Measurements from ENCODE around the gene MOB2.

MOB2 gene

GRCh38 chr11:1442807-1443366, 43.7 kb downstream of the MOB2 start:
- Histone ChIP-seq H3K27ac (no peak overlapping the region), H3K27me3 (replicated peaks) (no peaks in the 10 kb centered on the region), H3K4me3 (ENCODE audit: low read depth, low read length) (no peak overlapping the region), H3K36me3 (replicated peaks) (no peaks in the 10 kb centered on the region)
- no peak for TF ChIP-seq CTCF (IDR thresholded peaks at IDR 0.05; ENCODE audit: low read depth, low read length, missing control alignments)
- DNase-seq, result no peak
- in situ Hi-C loops (cut with HindIII; ENCODE audit: low pct_ligation_motif_present, low sequenced_read_pairs), result no loop called here

GRCh38 chr11:1442163-1442562, 44.4 kb downstream of the MOB2 start:
- no peak overlapping the region for H3K4me3 ChIP-seq (ENCODE audit: low read depth, low read length)
- H3K27me3 ChIP-seq (replicated peaks), result no peaks in the 10 kb centered on the region
- in situ Hi-C loops (cut with HindIII; ENCODE audit: low pct_ligation_motif_present, low sequenced_read_pairs), result no loop called here
- no peaks in the 10 kb centered on the region for H3K36me3 ChIP-seq (replicated peaks)
- no peak for TF ChIP-seq CTCF (IDR thresholded peaks at IDR 0.05; ENCODE audit: low read depth, low read length, missing control alignments)
- DNase-seq, result no peak
- H3K27ac ChIP-seq, result no peak overlapping the region

- H3K27me3 ChIP-seq (replicated peaks), result no peaks in the 10 kb centered on the region
- TF ChIP-seq CTCF (IDR thresholded peaks at IDR 0.05; ENCODE audit: low read depth, low read length, missing control alignments), result no peak
- in situ Hi-C loops (cut with HindIII; ENCODE audit: low pct_ligation_motif_present, low sequenced_read_pairs), result no loop called here
- H3K4me3 ChIP-seq (ENCODE audit: low read depth, low read length), result no peak overlapping the region
- H3K27ac ChIP-seq, result no peak overlapping the region
- DNase-seq, result no peak
- H3K36me3 ChIP-seq (replicated peaks), result no peaks in the 10 kb centered on the region
These were observed 46.1 kb downstream of the MOB2 start for GRCh38 chr11:1440496-1440895.

GRCh38 chr11:1440066-1440465, 46.5 kb downstream of the MOB2 start:
- DNase-seq, result no peak
- H3K27ac ChIP-seq, result no peak overlapping the region
- no peak for TF ChIP-seq CTCF (IDR thresholded peaks at IDR 0.05; ENCODE audit: low read depth, low read length, missing control alignments)
- H3K27me3 ChIP-seq (replicated peaks), result no peaks in the 10 kb centered on the region
- no peaks in the 10 kb centered on the region for H3K36me3 ChIP-seq (replicated peaks)
- in situ Hi-C loops (cut with HindIII; ENCODE audit: low pct_ligation_motif_present, low sequenced_read_pairs), result no loop called here
- no peak overlapping the region for H3K4me3 ChIP-seq (ENCODE audit: low read depth, low read length)

GRCh38 chr11:1439341-1439740, 47.2 kb downstream of the MOB2 start:
- DNase-seq, result no peak
- no peak overlapping the region for H3K4me3 ChIP-seq (ENCODE audit: low read depth, low read length)
- in situ Hi-C loops (cut with HindIII; ENCODE audit: low pct_ligation_motif_present, low sequenced_read_pairs), result no loop called here
- no peak for TF ChIP-seq CTCF (IDR thresholded peaks at IDR 0.05; ENCODE audit: low read depth, low read length, missing control alignments)
- H3K36me3 ChIP-seq (replicated peaks), result no peaks in the 10 kb centered on the region
- H3K27me3 ChIP-seq (replicated peaks), result no peaks in the 10 kb centered on the region
- no peak overlapping the region for H3K27ac ChIP-seq

GRCh38 chr11:1438967-1439330, 47.6 kb downstream of the MOB2 start:
- no peak for DNase-seq
- no peaks in the 10 kb centered on the region for H3K36me3 ChIP-seq (replicated peaks)
- no peaks in the 10 kb centered on the region for H3K27me3 ChIP-seq (replicated peaks)
- in situ Hi-C loops (cut with HindIII; ENCODE audit: low pct_ligation_motif_present, low sequenced_read_pairs), result no loop called here
- H3K27ac ChIP-seq, result no peak overlapping the region
- H3K4me3 ChIP-seq (ENCODE audit: low read depth, low read length), result no peak overlapping the region
- TF ChIP-seq CTCF (IDR thresholded peaks at IDR 0.05; ENCODE audit: low read depth, low read length, missing control alignments), result no peak
